LNCaP clone FGC (cell line): ENCODE results near the gene EVI5L.
"Not testable (repeated sequence)": the region's sequence is repeated elsewhere in the genome, so short reads cannot be mapped to it uniquely, and the experiment has no call there.

Experiments used
- DNase-seq: peaks from one replicate; pipeline ENCODE4 v3.0.0-alpha.2; 2011; ENCODE audit warnings: low read depth
- H3K4me3 ChIP-seq: 2 replicates; pipeline ENCODE4 v1.5.1; 2011; ENCODE audit warnings: mild to moderate bottlenecking, low read depth, low read length, control low read depth
- CTCF ChIP-seq: IDR thresholded peaks from 2 replicates; pipeline ENCODE4 v1.5.1; 2012; ENCODE audit warnings: mild to moderate bottlenecking; ENCODE audit not compliant: control insufficient read depth, insufficient read depth; ENCODE audit errors: extremely low read depth

EVI5L gene

GRCh38 chr19:7815325-7815724, 14.7 kb upstream of the EVI5L start:
- no peak overlapping the region for H3K4me3 ChIP-seq
- DNase-seq, result no peak
- TF ChIP-seq CTCF, result no peak

GRCh38 chr19:7816040-7816439, 14.0 kb upstream of the EVI5L start:
- not testable (repeated sequence) for DNase-seq, H3K4me3 ChIP-seq

- no peak for TF ChIP-seq CTCF
- DNase-seq, result no peak
- H3K4me3 ChIP-seq, result no peak overlapping the region
Measured at GRCh38 chr19:7817801-7818200, 12.2 kb upstream of the EVI5L start.

- no peak overlapping the region for H3K4me3 ChIP-seq
- no peak for DNase-seq
- no peak for TF ChIP-seq CTCF
Measured at GRCh38 chr19:7818806-7819205, 11.2 kb upstream of the EVI5L start.

GRCh38 chr19:7819337-7819736, 10.7 kb upstream of the EVI5L start:
- H3K4me3 ChIP-seq, result no peak overlapping the region
- TF ChIP-seq CTCF, result no peak

GRCh38 chr19:7820588-7820987, 9.4 kb upstream of the EVI5L start:
- H3K4me3 ChIP-seq, result no peak overlapping the region
- no peak for TF ChIP-seq CTCF
- DNase-seq, result no peak

More at GRCh38 chr19:7819337-7819736, 10.7 kb upstream of the EVI5L start:
- no peak for DNase-seq

- DNase-seq, result no peak
- TF ChIP-seq CTCF, result no peak
- H3K4me3 ChIP-seq, result no peak overlapping the region
Measured at GRCh38 chr19:7822910-7823515, 7.0 kb upstream of the EVI5L start.
